Aorta (tissue), 5 donors: Measurements from ENCODE around the gene UMAD1. TPM values are rescaled to one million over a fixed set of nuclear protein-coding genes. Genes with fewer than 3 reads are reported as not detected.
"Not testable (repeated sequence)": the region's sequence is repeated elsewhere in the genome, so short reads cannot be mapped to it uniquely, and the experiment has no call there.

Experiments
- ATAC-seq: fragments of 200-7000 bp; cut with Tn5 transposase; one replicate; pipeline ENCODE4 v1.9.1; 2022; ENCODE audit warnings: moderate library complexity; ENCODE audit not compliant: low FRiP score
- DNase-seq, 2 donors: peaks; one replicate each; pipeline ENCODE4 v3.0.0-alpha.2; 2020
- H3K27ac ChIP-seq, 2 donors: one replicate each; pipeline ENCODE4 v1.5.1; 2013; ENCODE audit warnings: low read length in 2 of 2, mild to moderate bottlenecking in 2 of 2, moderate library complexity in 2 of 2, control low read depth in 1 of 2, inconsistent platforms in 1 of 2, low read depth in 1 of 2
- H3K27me3 ChIP-seq, 2 donors: one replicate each; pipeline ENCODE4 v1.6.1; 2013; ENCODE audit warnings: control low read depth in 1 of 2, low read length in 1 of 2, mild to moderate bottlenecking in 1 of 2, moderate library complexity in 1 of 2; ENCODE audit not compliant: insufficient read depth in 2 of 2, control insufficient read depth in 1 of 2
- H3K36me3 ChIP-seq, 2 donors: one replicate each; pipeline ENCODE4 v1.6.1; 2013; ENCODE audit warnings: control low read depth in 1 of 2, low read length in 1 of 2, mild to moderate bottlenecking in 1 of 2; ENCODE audit not compliant: insufficient read depth in 2 of 2, control insufficient read depth in 1 of 2
- H3K4me1 ChIP-seq, 2 donors: one replicate each; pipeline ENCODE4 v1.6.1; 2013; ENCODE audit warnings: low read length in 2 of 2, control low read depth in 1 of 2, mild to moderate bottlenecking in 1 of 2, moderate library complexity in 1 of 2; ENCODE audit not compliant: insufficient read depth in 2 of 2, control insufficient read depth in 1 of 2
- H3K4me3 ChIP-seq, 2 donors: one replicate each; pipeline ENCODE4 v1.5.1; 2013; ENCODE audit warnings: low read length in 2 of 2, control low read depth in 1 of 2, mild to moderate bottlenecking in 1 of 2
- H3K9me3 ChIP-seq: one replicate; pipeline ENCODE4 v1.6.1; 2013; ENCODE audit warnings: mild to moderate bottlenecking, low read length; ENCODE audit not compliant: control insufficient read depth
- WGBS, 2 donors: extraction: QIAGEN DNeasy Blood & Tissue Kit; methylation state at CpG; one replicate each; pipeline ENCODE4 v1.1.7; 2013; 5-methylcytosine and 5-hydroxymethylcytosine counted together
- intact Hi-C, 2 donors: fragments of 100-400 bp; cut with DNase I; formaldehyde crosslinking; loops; one replicate each; pipeline versions ENCODE4 v1.14.2 to v1.15.0; 2022
- polyA plus RNA-seq, 2 donors: library from polyadenylated mRNA; stranded (reverse); fragments of 200-250 nt; gene quantifications; one replicate each; pipeline ENCODE4 v1.2.3, GENCODE V29; 2013
- total RNA-seq, 2 donors: library from RNA; stranded (reverse); fragmentation: NEBNext Ultra II Directional; extraction: Animal tissue kit (Norgen Biotek cat#: 25700); gene quantifications; one replicate each; pipeline ENCODE4 v1.2.1, GENCODE V29; 2021
- donor health status: healthy with polysubstance abuse.
- donor health status: Bipolar disorder and iron deficiency.
- donor health status: DM: no; HTN: no; CAD: no.
- donor health status: DM: no; HTN: no; CAD: no.
- donor health status: DM: yes; HTN: yes; CAD: no.

Gene UMAD1
- total and polyA plus RNA-seq, 4 donors = 11.8 to 18.9 (median 15.5) TPM

- Histone ChIP-seq H3K4me3 (no peak overlapping the region), H3K27ac (no peak overlapping the region), H3K4me1 (no peaks in the 10 kb centered on the region), H3K9me3 (no peaks in the 10 kb centered on the region), H3K27me3 (no peaks in the 10 kb centered on the region), H3K36me3 (peaks cover 0 to 1% of the 10 kb centered on the region in 2 donors)
- no peak for ATAC-seq
- DNase-seq = no peak
- intact Hi-C loops = no loop called here
- WGBS, 2 donors = 90 to 95% methylated on average over 2 of the region's 2 CpGs
Observed at GRCh38 chr7:7795203-7795602, 154.7 kb downstream of the UMAD1 start.

- Histone ChIP-seq H3K27me3 (no peaks in the 10 kb centered on the region), H3K4me1 (no peaks in the 10 kb centered on the region), H3K4me3 (no peak overlapping the region), H3K9me3 (no peaks in the 10 kb centered on the region), H3K36me3 (peaks cover 0 to 1% of the 10 kb centered on the region in 2 donors), H3K27ac (no peak overlapping the region)
- DNase-seq (no peak), ATAC-seq (no peak)
- 86 to 100% methylated on average over 1 of the region's 1 CpG for whole genome bisulfite sequencing, 2 donors
- intact Hi-C loops = no loop called here
Observed at GRCh38 chr7:7795630-7796121, 155.1 kb downstream of the UMAD1 start.

GRCh38 chr7:7798510-7798909 lies 158.0 kb downstream of the UMAD1 start:
- DNase-seq (no peak), ATAC-seq (no peak)
- Histone ChIP-seq H3K36me3 (peaks cover 0 to 1% of the 10 kb centered on the region in 2 donors), H3K4me3 (no peak overlapping the region), H3K4me1 (no peaks in the 10 kb centered on the region), H3K27ac (no peak overlapping the region), H3K27me3 (no peaks in the 10 kb centered on the region), H3K9me3 (no peaks in the 10 kb centered on the region)
- intact Hi-C loops = no loop called here
- WGBS, 2 donors = 17 to 52% methylated on average over 1 of the region's 1 CpG

GRCh38 chr7:7799138-7799537 lies 158.6 kb downstream of the UMAD1 start:
- WGBS, 2 donors = 89 to 92% methylated on average over 4 of the region's 4 CpGs
- no peak for DNase-seq
- H3K4me1 ChIP-seq = no peaks in the 10 kb centered on the region
- ATAC-seq = no peak
- no peaks in the 10 kb centered on the region for H3K27me3 ChIP-seq
- H3K9me3 ChIP-seq = no peaks in the 10 kb centered on the region
- H3K27ac ChIP-seq = no peak overlapping the region
- H3K4me3 ChIP-seq = no peak overlapping the region
- intact Hi-C loops = no loop called here
- H3K36me3 ChIP-seq = peaks cover 0 to 1% of the 10 kb centered on the region in 2 donors

- no peaks in the 10 kb centered on the region for H3K36me3 ChIP-seq
- intact Hi-C loops = no loop called here
- no peaks in the 10 kb centered on the region for H3K4me1 ChIP-seq
- DNase-seq (no peak), ATAC-seq (no peak)
- H3K27ac ChIP-seq = no peak overlapping the region
- no peaks in the 10 kb centered on the region for H3K27me3 ChIP-seq
- no peaks in the 10 kb centered on the region for H3K9me3 ChIP-seq
- H3K4me3 ChIP-seq = no peak overlapping the region
- WGBS, 2 donors = 98 to 99% methylated on average over 2 of the region's 2 CpGs
Observed at GRCh38 chr7:7802531-7802930, 162.0 kb downstream of the UMAD1 start.

GRCh38 chr7:7803715-7804178 lies 163.2 kb downstream of the UMAD1 start:
- no peaks in the 10 kb centered on the region for H3K9me3 ChIP-seq
- ATAC-seq = no peak
- intact Hi-C loops = no loop called here
- no peaks in the 10 kb centered on the region for H3K36me3 ChIP-seq
- no peaks in the 10 kb centered on the region for H3K4me1 ChIP-seq
- H3K4me3 ChIP-seq = no peak overlapping the region
- WGBS, 2 donors = 73 to 82% methylated on average over 3 of the region's 3 CpGs
- no peak overlapping the region for H3K27ac ChIP-seq
- H3K27me3 ChIP-seq = no peaks in the 10 kb centered on the region
- no peak for DNase-seq

- H3K27ac ChIP-seq, H3K36me3 ChIP-seq, H3K4me3 ChIP-seq, DNase-seq, H3K9me3 ChIP-seq, H3K27me3 ChIP-seq, intact Hi-C loops, H3K4me1 ChIP-seq, ATAC-seq: not testable (repeated sequence)
- 81 to 85% methylated on average over 8 to 9 of the region's 9 CpGs for WGBS, 2 donors
Observed at GRCh38 chr7:7804822-7805221, 164.3 kb downstream of the UMAD1 start.

- Histone ChIP-seq H3K27me3 (no peaks in the 10 kb centered on the region), H3K4me3 (no peak overlapping the region), H3K36me3 (no peaks in the 10 kb centered on the region), H3K9me3 (no peaks in the 10 kb centered on the region), H3K27ac (no peak overlapping the region), H3K4me1 (no peaks in the 10 kb centered on the region)
- no peak for ATAC-seq
- WGBS, 2 donors = 90 to 91% methylated on average over 2 of the region's 2 CpGs
- DNase-seq = no peak
- intact Hi-C loops = no loop called here
Observed at GRCh38 chr7:7805511-7806153, 165.1 kb downstream of the UMAD1 start.

- Histone ChIP-seq H3K27ac (no peak overlapping the region), H3K4me1 (no peaks in the 10 kb centered on the region), H3K9me3 (no peaks in the 10 kb centered on the region), H3K27me3 (no peaks in the 10 kb centered on the region), H3K4me3 (no peak overlapping the region), H3K36me3 (no peaks in the 10 kb centered on the region)
- ATAC-seq (no peak), DNase-seq (no peak)
- 14 to 18% methylated on average over 4 of the region's 4 CpGs for WGBS, 2 donors
- intact Hi-C loops = no loop called here
Observed at GRCh38 chr7:7808156-7808555, 167.6 kb downstream of the UMAD1 start.
